Mesenchymal stem cell (in vitro differentiated cells and primary cell): ENCODE measurements around the gene ZNF646.

Source experiments
- DNase-seq: peaks from one replicate; pipeline ENCODE4 v3.0.0-alpha.2; 2013
- H2AFZ ChIP-seq: one replicate; pipeline ENCODE4 v1.6.1; 2013; ENCODE audit warnings: low read depth, mild to moderate bottlenecking, control low read depth, inconsistent platforms, low read length, moderate library complexity
- H2AK5ac ChIP-seq: 2 replicates; pipeline ENCODE4 v1.6.1; 2013; ENCODE audit warnings: low read length, moderate library complexity, mild to moderate bottlenecking, inconsistent platforms; ENCODE audit not compliant: severe bottlenecking
- H2BK120ac ChIP-seq: one replicate; pipeline ENCODE4 v1.6.1; 2013; ENCODE audit warnings: low read depth, mild to moderate bottlenecking, inconsistent platforms, low read length, moderate library complexity
- H2BK12ac ChIP-seq, 2 experiments: one replicate each; pipeline ENCODE4 v1.6.1; 2013; ENCODE audit warnings: inconsistent platforms in 2 of 2, low read length in 2 of 2, mild to moderate bottlenecking in 2 of 2, moderate library complexity in 2 of 2, control low read depth in 1 of 2
- H2BK15ac ChIP-seq: one replicate; pipeline ENCODE4 v1.6.1; 2013; ENCODE audit warnings: mild to moderate bottlenecking, low read depth, inconsistent platforms; ENCODE audit not compliant: poor library complexity, severe bottlenecking
- H2BK5ac ChIP-seq: 2 replicates; pipeline ENCODE4 v1.6.1; 2013; ENCODE audit warnings: low read depth, mild to moderate bottlenecking, low read length, control low read depth, inconsistent platforms; ENCODE audit not compliant: poor library complexity, severe bottlenecking
- H3K14ac ChIP-seq, 2 experiments: one replicate each; pipeline ENCODE4 v1.6.1; 2013; ENCODE audit warnings: inconsistent platforms in 2 of 2, low read length in 2 of 2, control low read depth in 1 of 2, mild to moderate bottlenecking in 1 of 2, moderate library complexity in 1 of 2
- H3K18ac ChIP-seq, 2 experiments: one replicate each; pipeline ENCODE4 v1.6.1; 2013; ENCODE audit warnings: inconsistent platforms in 2 of 2, low read length in 2 of 2, control low read depth in 1 of 2, low read depth in 1 of 2, mild to moderate bottlenecking in 1 of 2
- H3K23ac ChIP-seq, 2 experiments: one replicate each; pipeline ENCODE4 v1.6.1; 2013; ENCODE audit warnings: inconsistent platforms in 2 of 2, low read length in 2 of 2, mild to moderate bottlenecking in 2 of 2, moderate library complexity in 2 of 2, control low read depth in 1 of 2
- H3K27ac ChIP-seq: 2 replicates; pipeline ENCODE4 v1.5.1; 2013; ENCODE audit warnings: mild to moderate bottlenecking, moderate library complexity, low read length, control low read depth, inconsistent platforms; ENCODE audit not compliant: poor library complexity, severe bottlenecking
- H3K27me3 ChIP-seq, 2 experiments: 2 replicates each; pipeline versions ENCODE4 v1.6.1 to v1.7.0; 2013; ENCODE audit warnings: low read length in 2 of 2, mild to moderate bottlenecking in 2 of 2, moderate library complexity in 2 of 2, control low read depth in 1 of 2, inconsistent platforms in 1 of 2; ENCODE audit not compliant: control insufficient read depth in 1 of 2, insufficient read depth in 1 of 2
- H3K36me3 ChIP-seq, 2 experiments: 2 replicates each; pipeline versions ENCODE4 v1.6.1 to v1.7.0; 2013; ENCODE audit warnings: low read length in 2 of 2, control low read depth in 1 of 2, inconsistent platforms in 1 of 2, low read depth in 1 of 2, mild to moderate bottlenecking in 1 of 2; ENCODE audit not compliant: insufficient read depth in 2 of 2, control insufficient read depth in 1 of 2
- H3K4ac ChIP-seq, 2 experiments: one replicate each; pipeline ENCODE4 v1.6.1; 2013; ENCODE audit warnings: inconsistent platforms in 2 of 2, low read length in 2 of 2, mild to moderate bottlenecking in 2 of 2, moderate library complexity in 2 of 2, control low read depth in 1 of 2, low read depth in 1 of 2
- H3K4me1 ChIP-seq: 2 replicates; pipeline ENCODE4 v1.6.1; 2013; ENCODE audit warnings: low read depth, low read length, control low read depth; ENCODE audit not compliant: control insufficient read depth, insufficient read depth
- H3K4me2 ChIP-seq: 2 replicates; pipeline ENCODE4 v1.6.1; 2013; ENCODE audit warnings: low read length, mild to moderate bottlenecking, inconsistent platforms; ENCODE audit not compliant: poor library complexity, severe bottlenecking
- H3K4me3 ChIP-seq, 2 experiments: 2 replicates each; pipeline versions ENCODE4 v1.5.1 to v1.7.0; 2013; ENCODE audit warnings: low read length in 2 of 2, mild to moderate bottlenecking in 2 of 2, control low read depth in 1 of 2, low read depth in 1 of 2; ENCODE audit not compliant: insufficient read depth in 1 of 2
- H3K79me1 ChIP-seq: replicated peaks from 2 replicates; pipeline ENCODE4 v1.6.1; 2013; ENCODE audit warnings: mild to moderate bottlenecking, control low read depth, low read length, inconsistent platforms; ENCODE audit not compliant: poor library complexity, severe bottlenecking
- H3K9ac ChIP-seq: 2 replicates; pipeline ENCODE4 v1.7.0; 2013; ENCODE audit warnings: mild to moderate bottlenecking, low read length, moderate library complexity
- H3K9me3 ChIP-seq: 2 replicates; pipeline ENCODE4 v1.7.0; 2013; ENCODE audit warnings: mild to moderate bottlenecking, low read length; ENCODE audit not compliant: control insufficient read depth
- H4K8ac ChIP-seq: one replicate; pipeline ENCODE4 v1.6.1; 2013; ENCODE audit warnings: inconsistent platforms, mild to moderate bottlenecking, low read length, moderate library complexity
- H4K91ac ChIP-seq: one replicate; pipeline ENCODE4 v1.6.1; 2013; ENCODE audit warnings: mild to moderate bottlenecking, low read length, inconsistent platforms
- WGBS: methylation state at CpG from one replicate; pipeline ENCODE4 v1.1.7; 2013; ENCODE audit warnings: mixed read lengths; 5-methylcytosine and 5-hydroxymethylcytosine counted together

The ZNF646 gene

DNA sequence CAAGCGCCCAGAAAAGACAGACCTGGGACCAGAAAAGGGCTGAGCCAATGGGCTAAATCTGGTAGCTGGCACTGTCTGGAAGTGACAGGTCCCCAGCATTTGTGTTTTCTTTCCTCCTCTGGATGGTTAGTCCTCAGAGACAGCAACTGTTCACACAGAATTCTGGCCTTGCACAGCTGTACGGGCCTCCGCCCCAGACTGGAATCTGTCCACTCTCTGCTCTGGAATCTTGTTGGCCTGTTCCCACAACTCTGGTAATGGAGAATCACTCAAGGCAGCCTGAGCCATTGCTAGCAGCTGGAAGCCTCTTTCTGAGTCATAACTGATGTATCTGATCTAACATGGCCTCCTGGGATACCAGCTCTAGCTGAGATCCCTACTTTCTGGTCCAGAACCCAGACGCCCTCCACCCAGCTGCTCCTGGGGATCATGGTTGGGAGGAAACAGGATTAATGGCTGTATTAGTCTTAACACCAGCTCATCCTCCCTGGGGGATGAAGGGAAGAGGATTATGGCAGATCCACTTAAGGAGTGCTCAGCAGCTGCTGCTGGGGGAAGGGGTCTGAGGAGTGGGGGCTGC is 9.2 kb upstream of the ZNF646 start:
- peak; percentile 93 for DNase-seq
- Histone ChIP-seq H4K91ac (peak overlapping the region; percentile 96), H2BK15ac (peak overlapping the region; percentile 74), H3K9me3 (no peaks in the 10 kb centered on the region), H2AFZ (no peak overlapping the region), H3K14ac (peak overlapping the region in 1 of 2 experiments; percentile 37), H3K4me2 (no peak overlapping the region), H3K27me3 (no peaks in the 10 kb centered on the region), H2BK12ac (peak overlapping the region; percentile 61 to 86), H3K4ac (peak overlapping the region; percentile 83 to 98), H3K27ac (peak overlapping the region; percentile 90), H3K36me3 (peaks cover 33 to 40% of the 10 kb centered on the region in 2 experiments), H3K9ac (peak overlapping the region; percentile 77), H2BK120ac (peak overlapping the region; percentile 75), H3K23ac (no peak overlapping the region), H3K4me1 (peaks cover 28% of the 10 kb centered on the region), H3K79me1 (peaks cover 39% of the 10 kb centered on the region), H2BK5ac (peak overlapping the region; percentile 47), H4K8ac (peak overlapping the region; percentile 95), H3K4me3 (peak overlapping the region in 1 of 2 experiments; percentile 29), H3K18ac (peak overlapping the region; percentile 88 to 89), H2AK5ac (peak overlapping the region; percentile 77)
- 30% methylated on average over 4 of the region's 4 CpGs for WGBS

DNA sequence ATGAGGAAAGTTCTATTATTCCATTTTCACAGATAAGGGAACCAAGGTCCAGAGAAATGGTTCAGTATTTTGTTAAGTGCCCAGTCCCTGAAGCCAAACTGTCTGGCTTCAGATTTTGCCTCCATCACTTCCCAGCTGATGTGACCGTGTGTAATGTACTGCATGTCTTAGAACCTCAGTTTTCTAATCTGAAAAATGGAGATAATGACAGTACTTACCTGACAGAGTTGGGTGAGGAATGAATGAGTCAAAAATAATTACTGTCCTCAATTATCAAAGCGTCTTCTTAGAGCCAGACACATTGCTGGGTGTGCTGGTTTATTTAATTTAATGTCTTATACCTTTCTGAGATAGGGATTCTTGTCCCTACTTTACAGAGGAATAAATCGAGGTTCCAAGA is 6.9 kb upstream of the ZNF646 start:
- Histone ChIP-seq H2BK120ac (no peak overlapping the region), H3K36me3 (peaks cover 12 to 18% of the 10 kb centered on the region in 2 experiments)

DNA sequence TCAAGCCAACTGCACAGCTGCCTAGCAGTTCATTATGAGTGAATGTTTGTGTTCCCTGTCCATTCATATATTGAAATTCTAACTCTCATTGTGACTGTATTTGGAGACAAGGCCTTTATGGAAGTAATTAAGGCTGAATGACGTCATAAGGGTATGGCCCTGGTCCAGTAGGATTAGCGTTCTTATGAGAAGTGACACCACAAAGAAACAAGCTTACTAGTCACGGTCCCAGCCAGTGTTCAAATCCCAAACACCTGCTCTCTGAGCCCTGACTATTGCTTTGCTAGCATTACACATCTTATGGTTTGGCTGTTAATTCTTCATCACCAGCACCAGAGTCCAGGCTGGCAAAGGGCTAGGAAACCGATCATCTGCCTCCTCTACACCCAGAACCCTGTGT is 2.4 kb upstream of the ZNF646 start:
- WGBS = 60% methylated on average over 4 of the region's 4 CpGs
- Histone ChIP-seq H3K4ac (peak overlapping the region in 1 of 2 experiments; percentile 0), H3K9ac (peak overlapping the region; percentile 94), H3K27me3 (no peaks in the 10 kb centered on the region), H3K23ac (peak overlapping the region in 1 of 2 experiments; percentile 64), H4K91ac (no peak overlapping the region), H3K14ac (no peak overlapping the region), H2AK5ac (peak overlapping the region; percentile 20), H2BK120ac (no peak overlapping the region), H3K4me3 (peak overlapping the region in 1 of 2 experiments; percentile 87), H2BK15ac (no peak overlapping the region), H3K18ac (no peak overlapping the region), H4K8ac (no peak overlapping the region), H3K9me3 (no peaks in the 10 kb centered on the region), H2BK12ac (no peak overlapping the region), H2AFZ (no peak overlapping the region), H2BK5ac (no peak overlapping the region), H3K4me1 (peaks cover 13% of the 10 kb centered on the region), H3K79me1 (peaks cover 16% of the 10 kb centered on the region), H3K36me3 (peaks cover 10 to 11% of the 10 kb centered on the region in 2 experiments), H3K27ac (peak overlapping the region; percentile 68), H3K4me2 (peak overlapping the region; percentile 81)
- peak; percentile 58 for DNase-seq

More for the DNA sequence above, 6.9 kb upstream of the ZNF646 start:
- WGBS = 98% methylated on average over 3 of the region's 3 CpGs
- H3K27ac ChIP-seq = no peak overlapping the region
- no peaks in the 10 kb centered on the region for H3K27me3 ChIP-seq
- no peak overlapping the region for H3K4me2 ChIP-seq
- no peak overlapping the region for H2BK5ac ChIP-seq
- no peak overlapping the region for H3K14ac ChIP-seq
- no peak overlapping the region for H3K18ac ChIP-seq
- H2AK5ac ChIP-seq = no peak overlapping the region
- H4K91ac ChIP-seq = no peak overlapping the region
- no peak overlapping the region for H4K8ac ChIP-seq
- no peaks in the 10 kb centered on the region for H3K9me3 ChIP-seq
- H3K4me3 ChIP-seq = no peak overlapping the region
- DNase-seq = no peak
- H3K79me1 ChIP-seq = peaks cover 18% of the 10 kb centered on the region
- H2AFZ ChIP-seq = no peak overlapping the region
- H3K4ac ChIP-seq = no peak overlapping the region
- H2BK15ac ChIP-seq = no peak overlapping the region
- H3K23ac ChIP-seq = no peak overlapping the region
- no peak overlapping the region for H2BK12ac ChIP-seq
- peaks cover 30% of the 10 kb centered on the region for H3K4me1 ChIP-seq
- no peak overlapping the region for H3K9ac ChIP-seq

DNA sequence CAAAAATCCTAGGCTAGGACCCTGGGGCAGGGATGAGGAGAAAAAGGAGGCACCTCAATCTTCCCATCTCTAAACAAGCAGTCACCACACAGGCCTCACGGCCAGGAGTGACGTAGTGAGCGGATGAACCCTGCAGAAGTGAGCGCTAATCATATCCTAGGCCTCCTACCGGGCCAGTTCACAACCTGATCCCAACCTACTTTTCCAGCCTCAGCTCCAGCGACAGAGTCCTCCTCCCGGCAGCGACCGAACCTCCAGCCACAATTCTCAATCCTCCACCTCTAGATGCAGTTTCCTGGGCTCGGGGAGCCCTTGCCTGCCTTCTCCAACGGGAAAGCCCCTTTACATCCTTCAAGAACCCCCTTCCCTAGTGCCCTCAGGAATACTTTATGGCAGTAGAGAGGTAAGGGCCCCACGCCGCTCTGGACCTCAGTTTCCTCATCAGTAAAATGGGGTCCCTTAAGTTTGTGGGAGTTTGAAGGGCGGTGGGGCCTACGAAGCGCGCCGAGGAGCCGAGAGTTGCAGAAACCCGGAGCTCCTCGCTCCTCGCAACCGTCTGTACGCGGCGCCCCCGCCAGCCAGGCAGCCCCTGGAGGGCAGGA is 1.6 kb upstream of the ZNF646 start:
- Histone ChIP-seq H3K4me1 (peaks cover 13% of the 10 kb centered on the region), H4K91ac (peak overlapping the region; percentile 88), H3K23ac (peak overlapping the region in 1 of 2 experiments; percentile 90), H2BK12ac (peak overlapping the region in 1 of 2 experiments; percentile 34), H3K79me1 (peaks cover 20% of the 10 kb centered on the region), H2BK5ac (peak overlapping the region; percentile 22), H4K8ac (peak overlapping the region; percentile 91), H3K4ac (peak overlapping the region; percentile 69 to 99), H3K27me3 (no peaks in the 10 kb centered on the region), H3K9me3 (no peaks in the 10 kb centered on the region), H3K4me3 (peak overlapping the region; percentile 82 to 87), H3K14ac (peak overlapping the region in 1 of 2 experiments; percentile 99), H2BK120ac (peak overlapping the region; percentile 22), H2AFZ (peak overlapping the region; percentile 72), H3K18ac (peak overlapping the region; percentile 74 to 98), H3K36me3 (peaks cover 17 to 19% of the 10 kb centered on the region in 2 experiments), H3K9ac (peak overlapping the region; percentile 94), H2AK5ac (no peak overlapping the region), H3K4me2 (peak overlapping the region; percentile 81), H2BK15ac (no peak overlapping the region), H3K27ac (peak overlapping the region; percentile 68)
- WGBS = under 1% methylated on average over 27 of the region's 27 CpGs
- peak; percentile 75 for DNase-seq
